Activated T-helper 2 cell treated with anti-CD3 and anti-CD28 coated beads, Interferon-gamma antibody, Interleukin-2, Interleukin-4, amounts not matched to agents 10 μg/mL and 5 μg/mL and 100 μg/mL, durations not matched to agents 14 hours and 24 hours and 36 hours (primary cell): Measurements from ENCODE around the gene LAMA3. TPM values are rescaled to one million over a fixed set of nuclear protein-coding genes. Genes with fewer than 3 reads are reported as not detected.
A peak's percentile ranks its signal among the peaks of the same experiment; 100 is the strongest.

ENCODE experiments used
- DNase-seq: peaks from one replicate; pipeline ENCODE4 v3.0.0; 2021; ENCODE audit warnings: low spot score
- H3K27ac Mint-ChIP-seq: one replicate; pipeline ENCODE4 v1.8.0; 2021; ENCODE audit warnings: mixed read lengths
- H3K27me3 Mint-ChIP-seq: one replicate; pipeline ENCODE4 v1.8.0; 2021; ENCODE audit warnings: low read depth, mixed read lengths
- H3K36me3 Mint-ChIP-seq: one replicate; pipeline ENCODE4 v1.8.0; 2021; ENCODE audit warnings: low read depth, mixed read lengths
- H3K4me1 Mint-ChIP-seq: one replicate; pipeline ENCODE4 v1.8.0; 2021; ENCODE audit warnings: low read depth, mixed read lengths
- H3K4me3 Mint-ChIP-seq: one replicate; pipeline ENCODE4 v1.8.0; 2021; ENCODE audit warnings: low read depth, mild to moderate bottlenecking, moderate library complexity, mixed read lengths
- H3K9me3 Mint-ChIP-seq: one replicate; pipeline ENCODE4 v1.8.0; 2021; ENCODE audit warnings: mixed read lengths
- intact Hi-C: fragments of 100-400 bp; cut with micrococcal nuclease; formaldehyde crosslinking; loops from one replicate; pipeline ENCODE4 v1.15.1; 2023
- total RNA-seq: library from RNA; stranded (reverse); gene quantifications from 2 replicates; pipeline ENCODE4 v1.2.3, GENCODE V29; 2022

LAMA3 gene
- total RNA-seq, 1 donor from 2014 or later = not detected

GRCh38 chr18:23935804-23936203 lies 246.6 kb downstream of the LAMA3 start:
- Mint-ChIP-seq H3K4me3 (no peak overlapping the region), H3K27ac (no peak overlapping the region)

GRCh38 chr18:23936381-23936958 lies 247.2 kb downstream of the LAMA3 start:
- intact Hi-C loops = loop anchor here (5.0 kb wide), 1 partner anchor 181 kb away; no protein-coding TSS in a partner anchor
- H3K27me3 Mint-ChIP-seq = peaks cover 19% of the 10 kb centered on the region

More at GRCh38 chr18:23935804-23936203, 246.6 kb downstream of the LAMA3 start:
- Mint-ChIP-seq H3K36me3 (no peaks in the 10 kb centered on the region), H3K4me1 (peaks cover 48% of the 10 kb centered on the region), H3K27me3 (peaks cover 15% of the 10 kb centered on the region), H3K9me3 (no peaks in the 10 kb centered on the region)
- peak; percentile 33 for DNase-seq
- intact Hi-C loops = loop anchor here (5.0 kb wide), 1 partner anchor 181 kb away; no protein-coding TSS in a partner anchor

GRCh38 chr18:23938043-23938756 lies 248.9 kb downstream of the LAMA3 start:
- Mint-ChIP-seq H3K9me3 (no peaks in the 10 kb centered on the region), H3K36me3 (no peaks in the 10 kb centered on the region), H3K4me1 (peaks cover 62% of the 10 kb centered on the region), H3K27ac (no peak overlapping the region), H3K27me3 (peaks cover 30% of the 10 kb centered on the region), H3K4me3 (no peak overlapping the region)
- intact Hi-C loops = loop anchor here (5.0 kb wide), 1 partner anchor 179 kb away; no protein-coding TSS in a partner anchor
- DNase-seq = no peak

More at GRCh38 chr18:23936381-23936958, 247.2 kb downstream of the LAMA3 start:
- Mint-ChIP-seq H3K9me3 (no peaks in the 10 kb centered on the region), H3K27ac (no peak overlapping the region), H3K4me1 (peaks cover 49% of the 10 kb centered on the region), H3K36me3 (no peaks in the 10 kb centered on the region), H3K4me3 (no peak overlapping the region)
- DNase-seq = no peak

GRCh38 chr18:23938901-23939341 lies 249.7 kb downstream of the LAMA3 start:
- Mint-ChIP-seq H3K27ac (no peak overlapping the region), H3K4me3 (no peak overlapping the region), H3K4me1 (peaks cover 70% of the 10 kb centered on the region), H3K9me3 (no peaks in the 10 kb centered on the region), H3K27me3 (peaks cover 32% of the 10 kb centered on the region), H3K36me3 (no peaks in the 10 kb centered on the region)
- DNase-seq = no peak
- intact Hi-C loops = loop anchor here (5.0 kb wide), 1 partner anchor 178 kb away; no protein-coding TSS in a partner anchor

- intact Hi-C loops = loop anchor here (5.0 kb wide), 1 partner anchor 178 kb away; no protein-coding TSS in a partner anchor
- Mint-ChIP-seq H3K27ac (no peak overlapping the region), H3K27me3 (peaks cover 36% of the 10 kb centered on the region)
Measured at GRCh38 chr18:23939366-23939765, 250.1 kb downstream of the LAMA3 start.

GRCh38 chr18:23939896-23940295 lies 250.6 kb downstream of the LAMA3 start:
- no peak overlapping the region for H3K4me3 Mint-ChIP-seq
- DNase-seq = no peak
- peaks cover 66% of the 10 kb centered on the region for H3K4me1 Mint-ChIP-seq
- no peak overlapping the region for H3K27ac Mint-ChIP-seq
- H3K9me3 Mint-ChIP-seq = no peaks in the 10 kb centered on the region
- H3K27me3 Mint-ChIP-seq = peaks cover 38% of the 10 kb centered on the region
- intact Hi-C loops = loop anchor here (5.0 kb wide), 1 partner anchor 177 kb away; no protein-coding TSS in a partner anchor
- H3K36me3 Mint-ChIP-seq = no peaks in the 10 kb centered on the region

More at GRCh38 chr18:23939366-23939765, 250.1 kb downstream of the LAMA3 start:
- no peak overlapping the region for H3K4me3 Mint-ChIP-seq
- H3K4me1 Mint-ChIP-seq = peaks cover 69% of the 10 kb centered on the region
- no peaks in the 10 kb centered on the region for H3K9me3 Mint-ChIP-seq
- DNase-seq = no peak
- no peaks in the 10 kb centered on the region for H3K36me3 Mint-ChIP-seq

- H3K27ac Mint-ChIP-seq = no peak overlapping the region
- peaks cover 52% of the 10 kb centered on the region for H3K4me1 Mint-ChIP-seq
- DNase-seq = no peak
- intact Hi-C loops = loop anchor here (2.0 kb wide), 1 partner anchor 75 kb away; no protein-coding TSS in a partner anchor
- H3K9me3 Mint-ChIP-seq = no peaks in the 10 kb centered on the region
- H3K27me3 Mint-ChIP-seq = peaks cover 48% of the 10 kb centered on the region
- no peaks in the 10 kb centered on the region for H3K36me3 Mint-ChIP-seq
- H3K4me3 Mint-ChIP-seq = no peak overlapping the region
Measured at GRCh38 chr18:23941791-23942190, 252.5 kb downstream of the LAMA3 start.

- no peaks in the 10 kb centered on the region for H3K36me3 Mint-ChIP-seq
- H3K27ac Mint-ChIP-seq = peak overlapping the region; percentile 1
- peaks cover 48% of the 10 kb centered on the region for H3K27me3 Mint-ChIP-seq
- intact Hi-C loops = loop anchor here (1.0 to 2.0 kb wide), 3 partner anchors 49 to 112 kb away; no protein-coding TSS in a partner anchor
- DNase-seq = peak; percentile 39
- H3K9me3 Mint-ChIP-seq = no peaks in the 10 kb centered on the region
- peak overlapping the region; percentile 47 for H3K4me3 Mint-ChIP-seq
- peaks cover 40% of the 10 kb centered on the region for H3K4me1 Mint-ChIP-seq
Measured at GRCh38 chr18:23943104-23943503, 253.9 kb downstream of the LAMA3 start.

GRCh38 chr18:23943903-23944624 lies 254.8 kb downstream of the LAMA3 start:
- H3K9me3 Mint-ChIP-seq = no peaks in the 10 kb centered on the region
- DNase-seq = no peak
- H3K4me3 Mint-ChIP-seq = no peak overlapping the region
- peaks cover 31% of the 10 kb centered on the region for H3K4me1 Mint-ChIP-seq
- intact Hi-C loops = loop anchor here (1.0 to 2.0 kb wide), 4 partner anchors 29 to 111 kb away; no protein-coding TSS in a partner anchor
- H3K27me3 Mint-ChIP-seq = peaks cover 46% of the 10 kb centered on the region
- H3K36me3 Mint-ChIP-seq = no peaks in the 10 kb centered on the region
- no peak overlapping the region for H3K27ac Mint-ChIP-seq

GRCh38 chr18:23945416-23946079 lies 256.3 kb downstream of the LAMA3 start:
- Mint-ChIP-seq H3K9me3 (no peaks in the 10 kb centered on the region), H3K27ac (no peak overlapping the region), H3K27me3 (peaks cover 47% of the 10 kb centered on the region), H3K36me3 (no peaks in the 10 kb centered on the region), H3K4me1 (peaks cover 27% of the 10 kb centered on the region), H3K4me3 (no peak overlapping the region)
- no peak for DNase-seq
- intact Hi-C loops = loop anchor here (1.0 to 2.0 kb wide), 2 partner anchors 8 to 27 kb away; no protein-coding TSS in a partner anchor

- DNase-seq = no peak
- Mint-ChIP-seq H3K9me3 (no peaks in the 10 kb centered on the region), H3K4me3 (no peak overlapping the region), H3K27ac (no peak overlapping the region), H3K36me3 (no peaks in the 10 kb centered on the region), H3K4me1 (no peaks in the 10 kb centered on the region), H3K27me3 (peaks cover 45% of the 10 kb centered on the region)
- intact Hi-C loops = no loop called here
Measured at GRCh38 chr18:23949863-23950262, 260.6 kb downstream of the LAMA3 start.

GRCh38 chr18:23950644-23951043 lies 261.4 kb downstream of the LAMA3 start:
- H3K36me3 Mint-ChIP-seq = no peaks in the 10 kb centered on the region
- peaks cover 45% of the 10 kb centered on the region for H3K27me3 Mint-ChIP-seq
- no peak for DNase-seq
- no peaks in the 10 kb centered on the region for H3K9me3 Mint-ChIP-seq
- H3K4me1 Mint-ChIP-seq = no peaks in the 10 kb centered on the region
- H3K4me3 Mint-ChIP-seq = no peak overlapping the region
- intact Hi-C loops = no loop called here
- H3K27ac Mint-ChIP-seq = no peak overlapping the region
